K562 (cell line): Measurements from ENCODE around the gene FXYD4. TPM values are rescaled to one million over a fixed set of nuclear protein-coding genes. Genes with fewer than 3 reads are reported as not detected.

Experiments used
- ATF7 ChIP-seq: fragments of 450-650 bp; IDR thresholded peaks from 2 replicates; pipeline ENCODE4 v1.7.1; 2014; ENCODE audit warnings: mild to moderate bottlenecking, moderate library complexity
- CBX3 ChIP-seq, 2 experiments: IDR thresholded peaks; 1 replicate in 1 of 2; 2 replicates in 1 of 2; pipeline ENCODE4 v1.6.1; 2012; ENCODE audit warnings: inconsistent platforms in 2 of 2, low read length in 2 of 2, borderline replicate concordance in 1 of 2, control low read depth in 1 of 2
- CREB1 ChIP-seq, 2 experiments: sonication (generic) in 1 of 2; formaldehyde crosslinking in 1 of 2; IDR thresholded peaks; 2 replicates each; pipeline versions ENCODE4 v1.6.1 to v1.8.0; 2012 to 2022; ENCODE audit warnings: inconsistent platforms in 1 of 2, mild to moderate bottlenecking in 1 of 2, missing genetic modification reagents in 1 of 2, moderate library complexity in 1 of 2
- ETV1 ChIP-seq: fragments of 450-650 bp; conservative IDR thresholded peaks from 2 replicates; pipeline ENCODE4 v1.6.1; 2016; ENCODE audit warnings: missing genetic modification characterization, control low read depth, low read depth, missing compliant biosample characterization
- HMG20A ChIP-seq: fragments of 450-650 bp; formaldehyde crosslinking; conservative IDR thresholded peaks from 2 replicates; pipeline ENCODE4 v1.4.0; 2020; ENCODE audit warnings: mild to moderate bottlenecking, mixed read lengths
- KLF13 ChIP-seq: fragments of 450-650 bp; IDR thresholded peaks from 2 replicates; pipeline ENCODE4 v1.6.1; 2016; ENCODE audit warnings: missing genetic modification characterization, low read depth, mild to moderate bottlenecking, missing compliant biosample characterization, moderate library complexity, borderline replicate concordance
- LARP7 ChIP-seq: fragments of 450-650 bp; IDR thresholded peaks from 2 replicates; pipeline ENCODE4 v1.6.1; 2016
- MAFF ChIP-seq: IDR thresholded peaks from 2 replicates; pipeline ENCODE4 v1.6.1; 2012; ENCODE audit warnings: low read length, improper control_type of control experiment
- MTA1 ChIP-seq: fragments of 450-650 bp; IDR thresholded peaks from 2 replicates; pipeline ENCODE4 v1.6.1; 2017; ENCODE audit warnings: borderline replicate concordance
- PHB ChIP-seq: fragments of 250-450 bp; sonication (Bioruptor Pico); IDR thresholded peaks from 2 replicates; pipeline ENCODE4 v1.5.0; 2021
- SMAD3 ChIP-seq: fragments of 450-650 bp; formaldehyde crosslinking; conservative IDR thresholded peaks from 2 replicates; pipeline ENCODE4 v1.4.0; 2020; ENCODE audit warnings: mild to moderate bottlenecking
- SMARCC2 ChIP-seq: fragments of 450-650 bp; IDR thresholded peaks from 2 replicates; pipeline ENCODE4 v1.6.1; 2017; ENCODE audit warnings: antibody characterized with exemption, moderate library complexity, mild to moderate bottlenecking, low read depth
- TRIM24 ChIP-seq, 2 experiments: fragments of 450-650 bp; IDR thresholded peaks; 2 replicates each; pipeline ENCODE4 v1.6.1; 2016
- TRIM28 ChIP-seq: fragments of 450-650 bp; IDR thresholded peaks from 2 replicates; pipeline ENCODE4 v1.6.1; 2017
- ZBTB1 ChIP-seq: sonication (generic); formaldehyde crosslinking; IDR thresholded peaks from 2 replicates; pipeline ENCODE4 v1.8.1; 2023; ENCODE audit warnings: missing genetic modification reagents, low read depth, mild to moderate bottlenecking, borderline replicate concordance
- ZBTB8A ChIP-seq: fragments of 450-650 bp; IDR thresholded peaks from 2 replicates; pipeline ENCODE4 v1.6.1; 2018; ENCODE audit warnings: mild to moderate bottlenecking, moderate library complexity; ENCODE audit not compliant: partially characterized antibody
- ZEB2 ChIP-seq: fragments of 450-650 bp; IDR thresholded peaks from 2 replicates; pipeline ENCODE4 v1.6.1; 2016
- ZNF217 ChIP-seq: sonication (generic); formaldehyde crosslinking; IDR thresholded peaks from 2 replicates; pipeline ENCODE4 v1.8.0; 2022; ENCODE audit warnings: mild to moderate bottlenecking, missing genetic modification reagents
- ZNF347 ChIP-seq: fragments of 450-650 bp; formaldehyde crosslinking; IDR thresholded peaks from 2 replicates; pipeline ENCODE4 v1.4.0; 2020; ENCODE audit warnings: low read depth, mild to moderate bottlenecking, moderate library complexity
- polyA plus RNA-seq, 8 experiments: library from polyadenylated mRNA; depleted of rRNA in 4 of 8; stranded (reverse) in 5 of 8; unstranded in 3 of 8; fragments of >200 nt; fragmentation: Nextera tagmentation in 2 of 8; fragmentation: Illumina TruSeq in 1 of 8; extraction: Ambion mirVana in 2 of 8; extraction: Trizol in 1 of 8; gene quantifications; 2 replicates each; pipeline versions ENCODE4 v1.2.1 to v1.2.3, GENCODE V29; 2011 to 2014; ENCODE audit warnings: inconsistent platforms in 1 of 8, missing spikeins in 1 of 8
- total RNA-seq, 7 experiments: library from RNA; depleted of rRNA in 6 of 7; stranded (reverse); fragments of >200 nt in 6 of 7; fragmentation: Illumina TruSeq in 2 of 7; extraction: Trizol in 2 of 7; gene quantifications; 2 replicates each; pipeline versions ENCODE4 v1.2.1 to v1.2.3, GENCODE V29; 2011 to 2021; ENCODE audit warnings: low replicate concordance in 1 of 7
- TF ChIP-seq, protein P1 (sequence below): fragments of 250-450 bp; sonication (Bioruptor Pico); IDR thresholded peaks from 2 replicates; pipeline ENCODE4 v1.6.1; 2021; ENCODE audit warnings: mild to moderate bottlenecking
- TF ChIP-seq, protein P2 (sequence below): fragments of 150-350 bp; IDR thresholded peaks from 2 replicates; pipeline ENCODE4 v1.6.1; 2014; ENCODE audit warnings: low read depth, mild to moderate bottlenecking, low read length, borderline replicate concordance
- TF ChIP-seq, protein P3 (sequence below): fragments of 450-650 bp; IDR thresholded peaks from 2 replicates; pipeline ENCODE4 v1.6.1; 2016; ENCODE audit warnings: low read depth, mild to moderate bottlenecking, moderate library complexity

Gene FXYD4
- total and polyA plus RNA-seq, 9 of the 15 experiments (the other 6 are each of a cell fraction or from before 2014, with no cell fraction given): not detected

DNA sequence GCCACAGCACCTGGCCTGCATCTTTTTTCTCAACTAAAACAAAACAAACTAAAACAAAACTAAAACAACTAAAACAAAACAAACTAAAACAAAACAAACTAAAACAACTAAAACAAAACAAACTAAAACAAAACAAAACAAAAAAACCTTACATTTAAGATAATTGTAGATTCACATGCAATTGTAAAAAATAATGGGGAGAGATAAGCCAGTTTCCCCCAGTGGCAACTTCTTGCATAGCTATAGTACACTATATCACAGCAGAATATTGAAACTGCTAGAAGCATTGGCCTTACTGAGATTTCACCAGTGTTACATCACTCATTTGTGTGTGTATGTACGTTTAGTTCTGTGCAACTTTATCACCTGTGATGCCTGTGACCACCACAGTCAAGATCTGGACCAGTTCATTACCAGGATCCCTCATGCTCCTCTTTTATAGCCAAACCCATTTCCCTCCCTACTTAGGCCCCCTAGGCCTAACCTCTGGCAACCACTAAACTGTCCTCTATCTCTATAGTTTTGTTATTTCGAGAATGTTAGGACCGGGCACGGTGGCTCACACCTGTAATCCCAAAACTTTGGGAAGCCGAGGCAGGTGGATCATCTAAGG is 9.3 kb downstream of the FXYD4 start (continued):
- TF ChIP-seq KLF13 (tag) (no peak), ETV1 (tag) (0 out of 2 replicates have a peak, but pooled peaks have one; percentile 21), ZNF347 (CRISPR knock-in tag) (no peak), MAFF (no peak), TRIM28 (0 out of 2 replicates have a peak, but pooled peaks have one; percentile 33), PHB (CRISPR knock-in tag) (0 out of 2 replicates have a peak, but pooled peaks have one; percentile 62), ZEB2 (peak; percentile 93), LARP7 (peak; percentile 71; the same call in 1 of the 2 replicates), SMAD3 (no peak), ZBTB1 (CRISPR knock-in tag) (no peak), TRIM24 (IDR thresholded peaks at IDR 0.05) (peak; percentile 91 to 96; a peak in 3 of 4 replicates), CBX3 (IDR thresholded peaks at IDR 0.05; ENCODE audit: borderline replicate concordance in 1 of 2, low read length in 2 of 2) (no peak), ZNF217 (no peak), CREB1 (IDR thresholded peaks at IDR 0.05) (no peak), CREB1 (CRISPR knock-in tag; IDR thresholded peaks at IDR 0.05) (0 out of 2 replicates have a peak, but pooled peaks have one; percentile 26), ZBTB8A (no peak), HMG20A (no peak), ATF7 (peak; percentile 93), SMARCC2 (peak; percentile 70; the same call in 1 of the 2 replicates), MTA1 (peak; percentile 57; the same call in 1 of the 2 replicates)
- TF ChIP-seq, protein P1, sequence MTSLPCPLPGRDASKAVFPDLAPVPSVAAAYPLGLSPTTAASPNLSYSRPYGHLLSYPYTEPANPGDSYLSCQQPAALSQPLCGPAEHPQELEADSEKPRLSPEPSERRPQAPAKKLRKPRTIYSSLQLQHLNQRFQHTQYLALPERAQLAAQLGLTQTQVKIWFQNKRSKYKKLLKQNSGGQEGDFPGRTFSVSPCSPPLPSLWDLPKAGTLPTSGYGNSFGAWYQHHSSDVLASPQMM: no peak
- TF ChIP-seq, protein P2, sequence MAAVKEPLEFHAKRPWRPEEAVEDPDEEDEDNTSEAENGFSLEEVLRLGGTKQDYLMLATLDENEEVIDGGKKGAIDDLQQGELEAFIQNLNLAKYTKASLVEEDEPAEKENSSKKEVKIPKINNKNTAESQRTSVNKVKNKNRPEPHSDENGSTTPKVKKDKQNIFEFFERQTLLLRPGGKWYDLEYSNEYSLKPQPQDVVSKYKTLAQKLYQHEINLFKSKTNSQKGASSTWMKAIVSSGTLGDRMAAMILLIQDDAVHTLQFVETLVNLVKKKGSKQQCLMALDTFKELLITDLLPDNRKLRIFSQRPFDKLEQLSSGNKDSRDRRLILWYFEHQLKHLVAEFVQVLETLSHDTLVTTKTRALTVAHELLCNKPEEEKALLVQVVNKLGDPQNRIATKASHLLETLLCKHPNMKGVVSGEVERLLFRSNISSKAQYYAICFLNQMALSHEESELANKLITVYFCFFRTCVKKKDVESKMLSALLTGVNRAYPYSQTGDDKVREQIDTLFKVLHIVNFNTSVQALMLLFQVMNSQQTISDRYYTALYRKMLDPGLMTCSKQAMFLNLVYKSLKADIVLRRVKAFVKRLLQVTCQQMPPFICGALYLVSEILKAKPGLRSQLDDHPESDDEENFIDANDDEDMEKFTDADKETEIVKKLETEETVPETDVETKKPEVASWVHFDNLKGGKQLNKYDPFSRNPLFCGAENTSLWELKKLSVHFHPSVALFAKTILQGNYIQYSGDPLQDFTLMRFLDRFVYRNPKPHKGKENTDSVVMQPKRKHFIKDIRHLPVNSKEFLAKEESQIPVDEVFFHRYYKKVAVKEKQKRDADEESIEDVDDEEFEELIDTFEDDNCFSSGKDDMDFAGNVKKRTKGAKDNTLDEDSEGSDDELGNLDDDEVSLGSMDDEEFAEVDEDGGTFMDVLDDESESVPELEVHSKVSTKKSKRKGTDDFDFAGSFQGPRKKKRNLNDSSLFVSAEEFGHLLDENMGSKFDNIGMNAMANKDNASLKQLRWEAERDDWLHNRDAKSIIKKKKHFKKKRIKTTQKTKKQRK: no peak
- TF ChIP-seq, protein P3, sequence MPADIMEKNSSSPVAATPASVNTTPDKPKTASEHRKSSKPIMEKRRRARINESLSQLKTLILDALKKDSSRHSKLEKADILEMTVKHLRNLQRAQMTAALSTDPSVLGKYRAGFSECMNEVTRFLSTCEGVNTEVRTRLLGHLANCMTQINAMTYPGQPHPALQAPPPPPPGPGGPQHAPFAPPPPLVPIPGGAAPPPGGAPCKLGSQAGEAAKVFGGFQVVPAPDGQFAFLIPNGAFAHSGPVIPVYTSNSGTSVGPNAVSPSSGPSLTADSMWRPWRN: no peak; the same call in 1 of the 2 replicates
